22Rv1 (cell line): ENCODE data around the gene PYGO1.

ENCODE experiments used
- ZFX ChIP-seq: fragments of 450-650 bp; IDR thresholded peaks from 2 replicates; pipeline ENCODE4 v1.6.1; 2017; ENCODE audit warnings: antibody characterized with exemption, borderline replicate concordance
- TF ChIP-seq, protein P1 (sequence below): fragments of 450-650 bp; IDR thresholded peaks from 2 replicates; pipeline ENCODE4 v1.5.1; 2017; ENCODE audit warnings: mild to moderate bottlenecking

- TF ChIP-seq, protein P1, sequence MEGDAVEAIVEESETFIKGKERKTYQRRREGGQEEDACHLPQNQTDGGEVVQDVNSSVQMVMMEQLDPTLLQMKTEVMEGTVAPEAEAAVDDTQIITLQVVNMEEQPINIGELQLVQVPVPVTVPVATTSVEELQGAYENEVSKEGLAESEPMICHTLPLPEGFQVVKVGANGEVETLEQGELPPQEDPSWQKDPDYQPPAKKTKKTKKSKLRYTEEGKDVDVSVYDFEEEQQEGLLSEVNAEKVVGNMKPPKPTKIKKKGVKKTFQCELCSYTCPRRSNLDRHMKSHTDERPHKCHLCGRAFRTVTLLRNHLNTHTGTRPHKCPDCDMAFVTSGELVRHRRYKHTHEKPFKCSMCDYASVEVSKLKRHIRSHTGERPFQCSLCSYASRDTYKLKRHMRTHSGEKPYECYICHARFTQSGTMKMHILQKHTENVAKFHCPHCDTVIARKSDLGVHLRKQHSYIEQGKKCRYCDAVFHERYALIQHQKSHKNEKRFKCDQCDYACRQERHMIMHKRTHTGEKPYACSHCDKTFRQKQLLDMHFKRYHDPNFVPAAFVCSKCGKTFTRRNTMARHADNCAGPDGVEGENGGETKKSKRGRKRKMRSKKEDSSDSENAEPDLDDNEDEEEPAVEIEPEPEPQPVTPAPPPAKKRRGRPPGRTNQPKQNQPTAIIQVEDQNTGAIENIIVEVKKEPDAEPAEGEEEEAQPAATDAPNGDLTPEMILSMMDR = no peak
- TF ChIP-seq ZFX = no peak
Observed at GRCh38 chr15:55522742-55523450, 65.2 kb downstream of the PYGO1 start.
